Stimulated activated memory B cell treated with anti-CD40 and anti-IgM and Interleukin-4, amounts not matched to agents 10 μg/mL and 1 μg/mL and 100 μg/mL, for 72 hours (primary cell): ENCODE results near the gene GTF2H3.
"Not testable (repeated sequence)": the region's sequence is repeated elsewhere in the genome, so short reads cannot be mapped to it uniquely, and the experiment has no call there.

Source experiments
- ATAC-seq: fragments of 150-1000 bp; cut with Tn5 transposase; 2 replicates; pipeline ENCODE4 v1.10.0; 2021
- H3K27ac Mint-ChIP-seq: one replicate; pipeline ENCODE4 v1.8.0; 2022; ENCODE audit warnings: mild to moderate bottlenecking, mixed read lengths
- H3K27me3 Mint-ChIP-seq: one replicate; pipeline ENCODE4 v1.8.0; 2022; ENCODE audit warnings: mixed read lengths
- H3K36me3 Mint-ChIP-seq: one replicate; pipeline ENCODE4 v1.8.0; 2022; ENCODE audit warnings: mixed read lengths
- H3K4me1 Mint-ChIP-seq: one replicate; pipeline ENCODE4 v1.8.0; 2022; ENCODE audit warnings: mixed read lengths
- H3K4me3 Mint-ChIP-seq: one replicate; pipeline ENCODE4 v1.8.0; 2022; ENCODE audit warnings: mild to moderate bottlenecking, moderate library complexity, mixed read lengths
- H3K9me3 Mint-ChIP-seq: one replicate; pipeline ENCODE4 v1.8.0; 2022; ENCODE audit warnings: mixed read lengths

The GTF2H3 gene

DNA sequence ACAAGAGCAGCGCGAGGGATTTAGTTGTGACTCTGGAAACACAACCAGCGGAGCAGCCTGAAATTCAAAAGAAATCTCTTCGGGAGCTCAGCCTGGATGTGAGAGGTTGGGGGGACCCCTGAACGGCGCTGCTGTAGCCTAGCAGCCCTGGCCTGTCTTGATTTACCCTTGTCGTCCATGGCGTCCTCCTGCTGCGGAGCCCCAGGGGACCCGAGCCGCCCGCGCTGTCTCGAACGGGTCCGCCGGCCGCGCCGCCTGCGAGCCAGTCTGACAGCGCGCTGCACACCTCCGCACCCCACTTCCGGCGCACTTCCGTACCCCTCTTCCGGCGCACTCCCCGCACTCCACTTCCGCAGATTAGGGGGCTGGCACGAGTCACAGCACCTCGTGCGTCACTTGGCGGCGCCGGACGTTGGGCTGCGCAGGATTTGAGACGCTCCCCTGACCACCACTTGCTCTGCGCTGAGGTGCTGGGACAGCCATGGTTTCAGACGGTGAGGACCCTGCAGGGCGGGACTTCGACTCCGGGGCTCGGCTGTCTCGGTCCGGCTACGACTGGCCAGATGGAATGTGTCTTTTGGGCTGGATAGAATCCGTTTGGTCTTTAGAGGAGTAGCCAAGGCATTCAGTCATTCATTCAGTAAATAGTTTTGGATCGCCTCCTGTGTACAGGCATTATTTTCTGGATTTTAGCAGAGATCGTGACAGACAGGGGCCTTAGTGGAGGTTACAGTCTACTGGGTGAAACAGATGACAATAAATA lies at the start of gene GTF2H3, which contains the start of gene EIF2B1:
Gene GTF2H3, plus strand, starts transcription at position 451 of the 763 bp plus-strand sequence. Its CDS starts 31 bp downstream, at position 482.
Gene EIF2B1, minus strand, starts transcription at position 308 of the 763 bp plus-strand sequence. Its CDS starts 129 bp downstream, at position 179.
- no peaks in the 10 kb centered on the region for H3K9me3 Mint-ChIP-seq
- ATAC-seq: peak; percentile 100
- H3K4me1 Mint-ChIP-seq: peaks cover 20% of the 10 kb centered on the region
- H3K27me3 Mint-ChIP-seq: no peaks in the 10 kb centered on the region
- H3K36me3 Mint-ChIP-seq: peaks cover 15% of the 10 kb centered on the region
- peak within 1 kb of the TSS; percentile 96 for H3K4me3 Mint-ChIP-seq
- H3K27ac Mint-ChIP-seq: peak within 1 kb of the TSS; percentile 95

DNA sequence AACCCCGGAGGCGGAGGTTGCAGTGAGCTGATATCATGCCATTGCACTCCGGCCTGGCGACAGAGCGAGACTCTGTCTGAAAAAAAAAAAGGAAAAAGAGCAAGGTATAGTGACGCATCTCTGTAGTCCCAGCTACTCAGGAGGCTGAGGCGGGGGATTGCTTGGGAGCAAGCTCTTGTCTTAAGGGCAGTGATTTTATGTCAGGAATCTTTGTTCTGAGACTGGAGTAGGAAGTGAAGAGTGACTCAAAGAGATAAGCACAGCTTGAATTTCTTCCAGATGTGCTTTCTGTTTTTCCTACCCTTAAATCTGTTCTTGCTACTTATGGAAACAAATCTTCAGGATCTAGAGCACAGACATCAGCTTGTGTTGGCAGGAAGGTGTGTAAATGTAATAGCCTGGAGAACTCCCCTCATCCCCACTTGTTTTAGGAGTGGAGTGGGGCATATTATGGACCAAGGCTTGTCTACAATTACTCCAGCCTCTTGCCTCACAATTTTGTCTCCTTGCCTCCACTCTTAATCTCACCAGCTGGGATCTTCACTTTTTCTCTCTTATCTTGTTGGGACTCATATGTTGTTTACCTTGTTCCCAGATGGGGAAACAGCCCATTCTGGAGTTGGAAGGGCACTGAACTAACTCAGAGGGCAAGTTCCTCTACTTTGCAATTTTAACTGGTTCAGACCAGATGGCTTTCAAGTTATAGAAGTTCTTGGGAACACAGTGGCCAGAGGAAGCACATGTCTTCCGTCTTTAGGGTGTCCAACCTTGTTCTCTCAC lies 41.7 kb upstream of the GTF2H3 start:
- Mint-ChIP-seq H3K27me3 (no peaks in the 10 kb centered on the region), H3K4me3 (no peak overlapping the region), H3K9me3 (no peaks in the 10 kb centered on the region), H3K36me3 (peaks cover 38% of the 10 kb centered on the region), H3K27ac (peak overlapping the region; percentile 23), H3K4me1 (peaks cover 23% of the 10 kb centered on the region)
- ATAC-seq: no peak

DNA sequence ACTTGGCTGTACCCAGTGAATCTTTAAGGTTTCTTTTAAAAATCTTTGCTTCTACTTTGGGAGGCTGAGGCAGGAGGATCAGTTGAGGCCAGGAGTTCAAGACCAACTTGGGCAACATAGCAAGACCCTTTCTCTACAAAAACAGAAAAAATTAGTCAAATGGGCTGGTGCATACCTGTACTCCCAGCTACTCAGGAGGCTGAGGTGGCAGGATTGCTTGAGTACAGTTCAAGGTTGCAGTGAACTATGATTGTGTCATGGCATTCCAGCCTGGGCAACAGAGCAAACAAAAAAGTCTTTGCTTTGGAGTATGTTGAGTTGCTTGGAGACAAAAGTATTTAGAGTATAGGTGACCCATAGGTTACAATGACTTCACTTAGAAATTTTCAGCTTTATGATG lies 37.9 kb upstream of the GTF2H3 start:
- H3K9me3 Mint-ChIP-seq: no peaks in the 10 kb centered on the region
- no peak overlapping the region for H3K27ac Mint-ChIP-seq
- no peak for ATAC-seq
- H3K36me3 Mint-ChIP-seq: peaks cover 33% of the 10 kb centered on the region
- H3K27me3 Mint-ChIP-seq: no peaks in the 10 kb centered on the region
- peaks cover 21% of the 10 kb centered on the region for H3K4me1 Mint-ChIP-seq
- no peak overlapping the region for H3K4me3 Mint-ChIP-seq

DNA sequence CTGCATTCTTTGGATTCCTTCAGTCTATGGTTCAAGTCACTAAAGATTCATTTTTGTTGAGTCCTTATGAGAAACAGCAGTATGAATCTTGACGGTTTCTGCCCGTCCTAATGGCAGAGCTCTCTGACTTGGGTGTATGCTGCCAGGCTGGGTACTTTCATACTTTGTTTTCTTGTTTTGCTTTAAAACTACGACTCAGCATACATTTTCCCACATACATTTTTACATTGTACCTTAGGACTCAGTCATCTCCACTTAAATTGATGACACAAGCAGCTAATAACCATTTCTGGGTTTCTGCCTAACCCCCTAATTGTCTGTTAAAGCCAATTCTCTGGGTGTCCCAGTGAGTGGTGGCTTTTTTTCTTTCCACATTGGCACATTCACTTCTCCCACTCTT lies 36.5 kb upstream of the GTF2H3 start:
- no peak for ATAC-seq

DNA sequence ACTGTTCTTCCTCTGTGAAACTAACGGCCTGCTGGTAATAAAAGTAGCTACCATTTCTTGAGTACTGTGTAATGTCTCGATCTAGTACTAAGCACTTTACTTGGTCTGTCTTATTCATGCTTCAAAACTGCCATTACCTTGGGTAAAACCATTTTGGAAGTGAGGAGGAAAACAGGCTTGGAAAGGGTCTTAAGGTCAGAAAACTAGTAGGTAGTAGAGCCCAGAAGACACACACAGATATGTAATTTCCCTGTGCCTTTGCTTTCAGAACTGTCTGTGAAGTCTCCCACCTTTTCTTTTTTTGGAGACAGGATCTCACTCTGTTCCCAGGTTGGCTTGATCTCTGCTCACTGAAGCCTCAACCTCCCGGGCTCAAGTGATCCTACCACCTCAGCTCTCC lies 35.1 kb upstream of the GTF2H3 start:
- H3K27ac Mint-ChIP-seq: no peak overlapping the region
- H3K27me3 Mint-ChIP-seq: no peaks in the 10 kb centered on the region
- no peak for ATAC-seq
- H3K36me3 Mint-ChIP-seq: peaks cover 17% of the 10 kb centered on the region
- H3K9me3 Mint-ChIP-seq: no peaks in the 10 kb centered on the region
- no peak overlapping the region for H3K4me3 Mint-ChIP-seq
- H3K4me1 Mint-ChIP-seq: peaks cover 19% of the 10 kb centered on the region

More for the DNA sequence above, 36.5 kb upstream of the GTF2H3 start:
- Mint-ChIP-seq H3K27ac (no peak overlapping the region), H3K9me3 (no peaks in the 10 kb centered on the region), H3K36me3 (peaks cover 20% of the 10 kb centered on the region), H3K4me1 (peaks cover 12% of the 10 kb centered on the region), H3K4me3 (no peak overlapping the region), H3K27me3 (no peaks in the 10 kb centered on the region)

DNA sequence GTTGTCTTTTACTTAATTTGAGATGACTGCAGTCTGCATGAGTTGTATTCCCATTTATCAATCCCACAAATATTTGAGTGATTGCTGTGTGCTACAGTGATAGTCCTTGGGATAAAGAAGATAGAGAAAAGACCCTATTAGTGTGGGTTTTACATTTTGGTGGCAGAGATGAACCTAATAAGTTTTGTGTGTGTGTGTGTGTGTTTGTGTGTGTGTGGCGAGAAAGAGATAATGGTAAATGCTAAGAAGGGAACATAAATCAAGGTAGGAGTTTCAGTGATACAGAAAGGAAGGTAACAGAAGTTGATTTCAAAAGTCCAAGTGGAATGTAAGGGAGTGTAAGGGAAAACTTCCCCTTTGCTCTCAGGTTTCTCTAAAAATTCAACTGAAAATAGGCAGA lies 34.3 kb upstream of the GTF2H3 start:
- Mint-ChIP-seq H3K9me3 (no peaks in the 10 kb centered on the region), H3K27ac (no peak overlapping the region), H3K4me1 (peaks cover 19% of the 10 kb centered on the region), H3K4me3 (no peak overlapping the region), H3K36me3 (peaks cover 17% of the 10 kb centered on the region), H3K27me3 (no peaks in the 10 kb centered on the region)
- ATAC-seq: no peak

DNA sequence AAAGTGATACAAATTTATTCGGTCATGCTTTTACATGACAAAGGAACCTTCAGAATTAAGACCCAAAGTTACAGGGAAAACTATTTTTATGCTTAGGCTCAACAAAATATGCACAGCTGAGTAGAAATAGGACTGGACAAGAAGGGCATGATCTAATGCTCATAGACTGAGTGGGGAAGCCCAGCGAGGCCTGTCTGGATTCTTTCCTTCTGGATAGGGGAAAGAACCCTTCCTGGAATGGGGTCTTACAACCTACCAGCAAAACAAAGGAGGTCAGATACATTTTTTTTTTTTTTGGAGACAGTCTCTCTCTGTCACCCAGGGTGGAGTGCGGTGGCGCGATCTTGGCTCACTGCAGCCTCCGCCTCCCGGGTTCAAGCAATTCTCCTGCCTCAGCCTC lies 33.9 kb upstream of the GTF2H3 start:
- peaks cover 17% of the 10 kb centered on the region for H3K36me3 Mint-ChIP-seq
- no peak overlapping the region for H3K27ac Mint-ChIP-seq
- peaks cover 19% of the 10 kb centered on the region for H3K4me1 Mint-ChIP-seq
- no peak overlapping the region for H3K4me3 Mint-ChIP-seq
- no peaks in the 10 kb centered on the region for H3K9me3 Mint-ChIP-seq
- H3K27me3 Mint-ChIP-seq: no peaks in the 10 kb centered on the region
- no peak for ATAC-seq

DNA sequence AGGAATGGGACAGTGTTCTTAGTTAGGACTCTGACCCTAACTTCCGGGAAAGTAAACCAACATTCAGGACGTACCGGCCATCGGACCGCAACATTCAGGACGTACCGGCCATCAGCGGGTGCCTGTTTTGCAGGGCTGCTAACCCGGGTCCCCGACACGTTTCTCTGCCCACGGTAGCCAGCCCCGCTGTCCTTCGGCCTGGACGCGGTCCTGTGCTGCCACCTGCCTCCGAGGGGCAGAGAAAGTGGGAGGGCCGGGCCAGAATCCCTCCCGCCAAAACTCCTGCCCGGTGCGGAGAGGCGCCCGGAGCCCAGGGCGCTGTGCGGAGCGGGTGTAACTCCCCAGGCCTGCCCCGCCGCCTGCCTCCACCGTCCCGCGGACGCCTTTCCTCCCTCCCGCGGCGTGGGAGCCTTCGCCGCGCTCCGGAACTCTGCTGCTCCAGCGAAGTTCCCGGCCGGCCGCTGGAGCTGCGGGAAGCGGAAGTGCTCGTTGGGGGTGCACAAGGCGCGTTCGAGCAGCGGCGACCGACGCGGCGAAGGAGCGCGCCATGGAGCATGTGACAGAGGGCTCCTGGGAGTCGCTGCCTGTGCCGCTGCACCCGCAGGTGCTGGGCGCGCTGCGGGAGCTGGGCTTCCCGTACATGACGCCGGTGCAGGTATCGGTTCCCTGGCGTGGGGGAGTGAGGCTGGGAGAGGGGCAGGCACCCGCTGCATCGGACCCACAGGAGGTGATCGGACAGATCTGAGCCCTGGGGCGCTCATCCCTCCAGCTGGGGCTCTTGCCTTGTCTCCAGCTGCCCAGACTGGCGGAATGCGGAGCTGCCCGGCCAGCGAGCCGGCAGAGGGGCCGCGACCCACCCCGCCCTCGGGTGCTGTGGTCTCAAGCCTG lies 31.8 kb upstream of the GTF2H3 start, which contains the start of gene DDX55:
Gene DDX55, plus strand, starts transcription at position 498 of the 888 bp plus-strand sequence. Its CDS starts 50 bp downstream, at position 548.
- H3K9me3 Mint-ChIP-seq: no peaks in the 10 kb centered on the region
- peaks cover 19% of the 10 kb centered on the region for H3K4me1 Mint-ChIP-seq
- ATAC-seq: peak; percentile 96
- peak within 1 kb of the TSS; percentile 86 for H3K27ac Mint-ChIP-seq
- peaks cover 16% of the 10 kb centered on the region for H3K36me3 Mint-ChIP-seq
- H3K27me3 Mint-ChIP-seq: no peaks in the 10 kb centered on the region
- H3K4me3 Mint-ChIP-seq: peak within 1 kb of the TSS; percentile 85

DNA sequence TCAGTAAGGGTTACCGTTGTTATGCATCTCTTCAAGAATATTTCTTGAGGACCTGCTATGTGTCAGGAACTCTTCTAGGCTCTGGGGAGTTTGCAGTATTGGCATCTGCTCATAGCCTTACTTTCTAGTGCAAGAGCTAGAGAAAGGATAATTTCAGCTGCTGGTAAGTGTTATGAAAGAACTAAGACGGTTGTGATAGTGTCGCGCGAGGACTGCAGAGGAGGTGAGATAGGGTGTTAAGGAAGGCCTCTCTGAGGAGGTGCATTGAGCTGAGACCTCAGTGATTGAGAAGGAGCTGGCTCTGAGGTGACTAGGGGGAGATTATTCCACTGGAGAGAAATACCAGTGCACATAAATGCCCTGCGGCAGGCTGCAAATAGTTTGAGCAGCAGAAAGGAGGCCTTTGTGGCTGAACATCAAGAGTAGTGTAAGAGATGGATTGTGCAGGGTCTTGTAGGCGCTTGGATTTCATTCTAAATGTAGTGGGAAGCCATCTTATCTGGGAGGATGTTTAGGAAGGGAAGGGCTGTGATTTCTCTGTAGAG lies 30.9 kb upstream of the GTF2H3 start:
- ATAC-seq: peak; percentile 41
- Mint-ChIP-seq H3K27me3 (no peaks in the 10 kb centered on the region), H3K9me3 (no peaks in the 10 kb centered on the region), H3K4me3 (peak overlapping the region; percentile 85), H3K4me1 (peaks cover 19% of the 10 kb centered on the region), H3K36me3 (peaks cover 16% of the 10 kb centered on the region), H3K27ac (peak overlapping the region; percentile 86)

DNA sequence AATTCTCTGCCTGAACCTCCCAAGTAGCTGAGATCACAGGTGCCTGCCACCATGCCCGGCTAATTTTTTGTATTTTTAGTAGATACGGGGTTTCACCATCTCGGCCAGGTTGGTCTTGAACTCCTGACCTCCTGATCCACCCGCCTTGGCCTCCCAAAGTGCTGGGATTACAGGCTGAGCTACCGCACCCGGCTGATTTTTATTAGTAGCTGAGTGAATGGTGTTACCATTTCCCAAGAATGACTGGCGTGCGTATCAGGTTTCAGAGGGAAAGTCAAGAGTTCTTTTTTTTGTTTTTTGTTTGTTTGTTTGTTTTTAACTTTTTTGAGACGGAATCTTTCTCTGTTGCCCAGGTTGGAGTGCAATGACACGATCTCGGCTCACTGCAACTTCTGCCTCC lies 30.1 kb upstream of the GTF2H3 start:
- H3K9me3 Mint-ChIP-seq, H3K27me3 Mint-ChIP-seq, H3K4me3 Mint-ChIP-seq, ATAC-seq: not testable (repeated sequence)
- peaks cover 19% of the 10 kb centered on the region for H3K4me1 Mint-ChIP-seq
- peak overlapping the region; percentile 86 for H3K27ac Mint-ChIP-seq
- peaks cover 22% of the 10 kb centered on the region for H3K36me3 Mint-ChIP-seq

DNA sequence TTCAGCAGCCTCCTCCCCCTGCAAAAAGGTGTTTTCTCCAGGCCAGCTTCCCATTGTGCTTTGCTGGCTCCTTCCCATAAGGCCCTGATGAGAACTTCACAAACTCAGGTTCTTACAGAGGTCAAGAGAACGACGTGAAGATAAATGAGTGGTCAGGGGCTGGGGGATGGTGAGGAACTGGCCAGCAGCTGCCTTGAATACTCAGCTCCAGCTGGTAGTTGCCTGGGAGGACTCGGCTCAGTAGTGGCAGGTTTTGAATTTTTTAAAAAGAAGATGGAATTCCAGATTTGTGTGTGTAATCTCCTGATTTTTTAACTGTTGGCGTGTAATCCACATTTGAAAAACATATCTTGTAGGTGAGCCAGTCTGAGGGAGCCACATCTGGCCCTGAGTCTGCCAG lies 25.9 kb upstream of the GTF2H3 start:
- Mint-ChIP-seq H3K36me3 (peaks cover 55% of the 10 kb centered on the region), H3K9me3 (no peaks in the 10 kb centered on the region), H3K4me1 (peaks cover 5% of the 10 kb centered on the region), H3K27ac (no peak overlapping the region), H3K27me3 (no peaks in the 10 kb centered on the region), H3K4me3 (no peak overlapping the region)
- ATAC-seq: no peak

DNA sequence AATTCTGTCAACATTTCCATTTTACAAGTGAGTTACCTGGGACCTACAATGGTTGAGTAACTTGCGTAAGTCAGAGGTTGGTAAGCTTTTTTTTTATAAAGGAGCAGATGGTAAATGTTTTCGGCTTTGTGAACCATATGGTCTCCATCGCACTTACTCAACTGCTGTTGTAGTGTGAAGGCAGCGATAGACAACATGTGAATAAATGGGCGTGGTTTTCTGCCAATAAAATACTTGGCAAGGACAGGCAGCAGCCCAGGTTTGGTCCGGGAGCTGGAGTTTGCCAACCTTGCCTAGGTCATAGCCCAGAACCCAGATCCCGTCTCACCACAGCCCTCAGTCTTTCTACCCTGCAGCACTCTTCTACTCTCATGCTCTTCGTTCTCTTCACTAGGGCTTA lies 25.4 kb upstream of the GTF2H3 start:
- Mint-ChIP-seq H3K27ac (no peak overlapping the region), H3K27me3 (no peaks in the 10 kb centered on the region), H3K36me3 (peaks cover 59% of the 10 kb centered on the region), H3K4me3 (no peak overlapping the region), H3K4me1 (peaks cover 1% of the 10 kb centered on the region), H3K9me3 (no peaks in the 10 kb centered on the region)
- no peak for ATAC-seq

DNA sequence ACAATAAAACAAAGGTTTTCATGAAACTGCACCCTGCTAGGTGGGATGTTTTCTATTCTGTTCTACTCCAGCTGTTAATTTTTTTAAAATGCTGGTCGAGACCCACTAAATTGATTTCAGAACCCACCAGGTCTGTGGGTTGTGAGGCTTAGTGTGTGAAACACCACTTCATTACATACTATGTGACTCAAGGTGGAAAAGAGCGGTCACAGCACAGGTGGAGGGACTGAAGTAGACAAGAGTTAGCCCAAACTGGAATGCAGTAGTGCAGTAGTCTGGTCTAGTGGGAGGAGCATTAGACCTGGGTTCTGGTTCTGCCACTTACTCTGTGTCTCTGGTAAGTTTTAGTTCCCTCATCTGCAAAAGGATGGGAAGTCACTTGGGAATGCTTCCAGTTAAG lies 19.5 kb upstream of the GTF2H3 start:
- H3K27ac Mint-ChIP-seq: no peak overlapping the region
- peaks cover 68% of the 10 kb centered on the region for H3K36me3 Mint-ChIP-seq

DNA sequence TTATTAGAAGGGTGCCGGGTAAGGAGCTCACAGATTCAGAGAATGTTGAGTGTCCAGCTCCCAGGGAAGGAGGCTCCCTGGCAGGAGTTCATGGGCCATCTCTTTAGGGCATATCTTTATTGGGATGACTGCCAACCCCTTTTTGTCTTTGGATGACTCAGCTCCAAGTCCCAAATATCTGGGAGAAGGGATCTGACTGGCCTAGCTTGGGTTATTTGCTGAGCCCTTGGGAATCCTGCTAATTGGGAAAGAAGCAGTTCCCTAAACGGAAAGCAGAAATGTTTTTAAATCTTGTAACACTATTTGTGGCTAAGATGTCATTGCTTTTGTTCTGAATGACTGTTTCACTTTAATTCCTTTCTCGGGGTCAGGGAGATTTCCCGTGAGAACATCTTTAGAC lies 19.1 kb upstream of the GTF2H3 start:
- Mint-ChIP-seq H3K4me3 (no peak overlapping the region), H3K36me3 (peaks cover 68% of the 10 kb centered on the region), H3K27me3 (no peaks in the 10 kb centered on the region), H3K4me1 (no peaks in the 10 kb centered on the region), H3K9me3 (no peaks in the 10 kb centered on the region), H3K27ac (no peak overlapping the region)
- ATAC-seq: no peak

More for the DNA sequence above, 19.5 kb upstream of the GTF2H3 start:
- ATAC-seq: no peak
- Mint-ChIP-seq H3K27me3 (no peaks in the 10 kb centered on the region), H3K4me1 (no peaks in the 10 kb centered on the region), H3K9me3 (no peaks in the 10 kb centered on the region), H3K4me3 (no peak overlapping the region)
